ENCODE data around the gene LAMTOR2.
"Not testable (repeated sequence)": the region's sequence is repeated elsewhere in the genome, so short reads cannot be mapped to it uniquely, and the experiment has no call there.

LAMTOR2 gene

DNA sequence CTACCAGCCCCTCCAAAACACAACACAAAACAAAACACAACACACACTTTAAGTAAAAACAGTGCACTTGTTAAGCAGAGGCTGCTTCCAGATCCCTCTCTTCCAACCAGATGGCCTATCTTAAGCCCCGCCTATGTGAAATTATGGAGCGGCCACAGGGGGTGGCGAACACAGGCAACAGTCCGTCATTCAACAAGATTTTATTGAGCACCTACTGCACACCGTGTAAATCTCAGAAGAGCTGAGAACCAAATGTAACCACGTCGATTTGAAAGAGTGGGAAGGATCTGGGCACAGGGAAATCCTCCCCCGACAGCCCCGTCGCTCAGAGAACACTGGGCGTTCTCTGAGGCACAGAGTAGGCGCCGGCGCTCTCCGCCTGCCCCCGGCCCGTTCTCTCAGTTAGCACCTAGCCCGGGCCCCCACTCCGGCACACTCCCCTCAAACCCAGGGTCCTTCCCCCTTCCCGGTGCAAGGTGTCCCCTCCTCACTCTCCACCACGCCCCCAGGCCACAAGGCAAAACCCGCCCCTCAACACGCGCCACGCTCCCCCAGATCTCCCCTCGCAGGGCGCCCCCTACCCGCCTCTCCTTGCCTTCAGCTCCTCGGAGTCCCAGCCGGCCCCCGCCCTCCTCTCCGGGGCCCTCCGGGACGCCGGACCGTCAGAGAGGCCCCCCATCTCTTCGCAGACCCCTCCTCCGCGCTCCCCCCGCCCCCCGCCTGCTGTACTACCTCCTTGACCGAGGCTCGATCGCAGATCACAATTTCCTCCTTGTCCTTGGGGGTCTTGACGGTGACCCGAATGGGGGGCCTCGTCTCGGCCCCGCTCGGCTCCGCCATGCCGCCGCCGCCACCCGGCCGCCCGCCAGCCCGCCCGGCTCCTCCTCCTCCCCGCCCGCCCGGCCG lies 1.5 kb upstream of the LAMTOR2 start:
- no peak for FAIRE-seq

DNA sequence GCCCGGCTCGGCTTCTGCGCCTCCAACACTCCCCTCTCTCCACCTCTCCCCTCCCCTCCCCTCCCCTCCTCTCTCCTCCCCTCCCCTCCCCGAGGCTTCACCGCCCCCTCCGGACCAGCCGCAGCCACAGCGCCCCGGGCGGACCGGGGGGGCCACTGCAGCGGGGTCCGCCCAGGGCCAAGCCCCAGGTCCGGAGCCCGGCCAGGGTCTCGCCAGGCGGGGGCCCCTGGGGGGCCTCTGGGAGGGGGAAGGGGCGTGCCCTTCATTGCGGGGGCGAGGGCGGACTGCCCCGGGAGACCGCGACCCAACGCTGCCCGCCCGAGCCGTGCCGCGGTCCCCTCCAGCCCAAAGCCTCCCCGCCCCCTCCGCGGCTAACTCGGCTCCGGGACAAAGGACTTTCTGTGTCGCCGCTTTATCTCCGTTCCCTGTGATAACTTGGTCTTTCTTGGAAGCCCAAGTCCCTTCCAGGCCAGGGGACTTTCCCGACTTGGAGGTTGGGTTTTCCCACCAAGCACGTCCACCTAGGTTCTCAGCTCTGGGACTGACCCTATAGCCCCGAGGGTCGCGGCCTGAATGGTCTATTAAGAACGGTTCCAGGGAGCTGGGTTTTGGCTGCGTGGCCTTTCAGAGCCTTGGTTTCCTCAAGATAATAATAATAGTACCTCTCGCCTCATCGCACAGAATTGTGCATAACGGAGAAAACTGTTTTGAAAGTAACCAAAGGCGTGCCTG lies 648 bp upstream of the LAMTOR2 start, which contains the start of gene UBQLN4:
Gene UBQLN4, minus strand, starts transcription at position 31 of the 732 bp plus-strand sequence. CDS start 97 bp downstream, outside the sequence.
- FAIRE-seq = no peak

DNA sequence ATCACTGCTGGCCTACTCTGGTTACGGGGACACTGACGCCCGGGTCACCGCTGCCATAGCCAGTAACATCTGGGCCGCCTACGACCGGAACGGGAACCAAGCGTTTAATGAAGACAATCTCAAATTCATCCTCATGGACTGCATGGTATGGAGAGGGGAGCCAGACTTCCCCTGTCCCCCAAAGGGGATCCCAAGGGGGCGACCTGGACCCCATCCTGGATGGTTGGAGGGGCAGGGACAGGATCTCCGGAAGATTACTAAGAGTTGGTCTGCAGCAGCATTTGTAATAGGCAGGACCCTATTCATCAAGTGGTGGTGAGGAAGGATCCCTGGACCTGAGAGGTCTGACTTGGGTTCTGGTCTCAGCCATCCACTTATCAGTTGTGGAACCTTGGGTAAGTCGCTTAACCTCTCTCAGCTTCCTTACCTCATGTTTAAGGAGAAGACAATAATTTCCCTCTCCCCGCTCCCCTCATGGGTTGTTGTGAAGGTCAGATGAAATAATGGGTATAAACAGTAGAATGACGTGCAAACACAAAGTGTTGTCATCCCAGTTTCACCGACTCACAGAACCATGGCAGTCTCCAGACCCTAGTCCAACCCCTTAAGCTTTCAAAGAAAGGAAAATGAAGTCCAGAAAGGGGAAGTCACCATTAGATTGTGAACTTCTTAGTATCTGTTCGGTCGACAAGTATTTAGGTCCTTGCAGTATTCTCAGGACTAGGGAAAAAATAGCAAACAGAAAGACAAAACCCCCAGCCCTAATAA lies 883 bp downstream of the LAMTOR2 start:
- FAIRE-seq = no peak

DNA sequence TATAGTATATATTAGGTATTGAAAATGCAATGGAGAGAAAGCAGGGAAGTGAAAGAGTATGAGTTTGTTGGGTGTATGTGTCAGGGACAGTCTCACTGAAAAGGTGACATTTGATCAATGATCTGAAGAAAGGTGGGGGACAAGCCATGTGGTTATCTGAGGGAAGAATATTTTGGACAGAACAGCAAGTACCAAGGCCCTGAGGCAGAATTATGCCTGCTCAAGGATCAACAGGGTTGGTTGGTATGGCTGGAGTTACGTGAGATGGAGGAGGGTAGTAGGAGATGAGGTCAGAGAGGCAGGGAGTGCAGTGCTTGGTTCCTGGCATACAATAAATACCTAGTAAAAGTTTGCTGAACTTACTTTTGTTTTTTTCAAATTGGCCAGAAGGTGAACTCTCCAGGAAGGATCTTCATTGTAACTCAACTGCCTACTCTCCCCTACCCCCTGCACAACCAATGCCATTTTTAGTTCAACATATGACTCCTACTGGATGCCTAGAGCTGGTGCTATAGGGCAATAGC lies 1.8 kb downstream of the LAMTOR2 start:
- no peak for FAIRE-seq

DNA sequence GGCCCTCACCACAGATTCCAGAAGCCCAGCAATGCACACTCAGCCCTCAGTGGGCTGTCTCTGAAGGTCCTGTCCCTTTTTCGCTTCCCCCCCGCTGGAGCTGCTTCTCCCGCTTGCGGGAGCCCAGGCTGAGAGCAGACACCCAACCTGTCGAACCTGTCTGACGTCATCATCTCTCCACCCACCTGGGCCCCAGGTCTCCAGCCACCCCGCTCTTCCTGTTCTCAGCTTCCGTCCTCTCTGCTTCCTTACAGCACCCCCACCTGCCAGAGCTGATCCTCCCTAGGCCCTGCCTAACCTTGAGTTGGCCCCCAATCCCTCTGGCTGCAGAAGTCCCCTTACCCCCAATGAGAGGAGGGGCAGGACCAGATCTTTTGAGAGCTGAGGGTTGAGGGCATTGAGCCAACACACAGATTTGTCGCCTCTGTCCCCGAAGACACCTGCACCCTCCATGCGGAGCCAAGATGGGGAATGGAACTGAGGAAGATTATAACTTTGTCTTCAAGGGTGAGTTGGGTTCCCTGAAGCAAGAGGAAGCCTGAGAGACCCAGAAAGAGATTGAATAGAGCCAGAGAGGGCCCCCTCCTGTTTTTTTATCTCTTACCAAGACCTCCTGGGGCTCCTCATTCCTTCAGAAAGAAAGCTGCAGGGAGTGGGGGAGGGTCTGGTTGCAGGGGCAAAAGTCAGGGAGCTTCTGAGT lies 6.5 kb downstream of the LAMTOR2 start, which contains the start of gene RAB25:
Gene RAB25, plus strand, starts transcription at position 224 of the 700 bp plus-strand sequence. Its CDS starts 241 bp downstream, at position 465.
- no peak for FAIRE-seq

DNA sequence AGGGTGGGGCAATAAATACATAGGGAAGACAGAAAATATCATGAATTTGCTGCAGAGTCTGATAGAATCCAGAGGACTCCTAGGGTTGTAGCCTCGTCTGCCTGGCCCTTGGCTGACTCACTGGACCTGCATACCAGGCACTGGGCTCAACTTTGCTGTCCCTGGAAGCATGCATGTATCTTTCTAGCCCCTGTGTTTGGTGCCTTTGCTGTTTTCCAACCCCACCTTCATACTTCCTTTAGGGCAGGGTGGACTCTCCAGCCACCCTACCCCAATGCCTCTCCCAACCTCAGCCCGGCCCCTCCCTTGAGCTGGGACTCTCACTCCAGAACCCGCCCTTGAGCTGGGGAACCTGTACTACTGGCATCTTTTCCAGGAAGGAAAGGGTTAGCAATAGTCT lies 7.6 kb downstream of the LAMTOR2 start:
- no peak for FAIRE-seq

DNA sequence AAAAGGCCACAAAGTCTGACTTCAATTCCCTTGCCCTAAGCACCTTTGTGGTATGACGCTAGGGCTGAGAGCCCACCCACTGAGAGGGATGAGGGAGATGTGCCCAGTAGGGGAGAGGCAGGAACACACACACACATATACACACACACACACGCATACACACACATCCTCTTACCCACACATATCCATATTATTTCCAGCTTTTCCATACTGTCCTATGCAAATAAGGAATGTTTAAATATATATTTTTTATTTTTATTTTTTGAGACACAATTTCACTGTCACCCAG lies 9.4 kb downstream of the LAMTOR2 start:
- FAIRE-seq = no peak

DNA sequence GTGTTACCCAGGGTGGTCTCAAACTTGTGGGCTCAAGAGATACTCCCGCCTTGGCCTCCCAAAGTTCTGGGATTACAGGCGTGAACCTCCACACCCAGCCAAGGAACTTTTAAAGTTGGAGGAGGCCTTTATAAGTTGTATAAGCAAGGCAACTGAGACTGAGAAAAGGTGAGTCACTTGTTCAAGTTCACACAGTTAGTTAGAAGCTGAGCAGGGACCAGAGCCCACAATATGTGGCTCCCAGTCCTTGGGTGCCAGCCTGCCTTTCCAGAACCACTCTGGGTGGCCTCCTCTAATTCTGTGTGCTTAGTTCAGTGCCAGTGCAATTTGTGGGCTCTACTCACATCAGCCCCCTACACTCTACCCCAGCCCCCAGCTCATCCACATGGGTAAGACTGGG lies 10.0 kb downstream of the LAMTOR2 start:
- FAIRE-seq = no peak

DNA sequence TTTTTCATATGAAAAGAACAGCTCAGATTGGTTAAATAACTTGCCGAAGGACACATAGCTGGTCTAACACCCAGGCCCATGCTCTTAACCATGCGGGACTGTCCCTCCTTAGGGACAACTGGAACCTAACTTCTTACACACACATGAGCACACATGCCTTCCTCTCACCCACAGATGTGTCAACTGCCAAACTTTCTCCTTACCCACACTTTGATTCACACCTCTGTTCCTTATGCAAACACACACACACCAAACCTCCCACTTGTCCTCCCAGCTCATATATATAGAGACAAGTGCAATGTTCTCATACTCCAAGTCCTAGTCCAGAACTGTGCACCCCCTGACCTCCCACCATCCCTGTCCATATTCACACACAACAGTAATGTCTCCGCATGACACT lies 10.6 kb downstream of the LAMTOR2 start:
- no peak for FAIRE-seq

DNA sequence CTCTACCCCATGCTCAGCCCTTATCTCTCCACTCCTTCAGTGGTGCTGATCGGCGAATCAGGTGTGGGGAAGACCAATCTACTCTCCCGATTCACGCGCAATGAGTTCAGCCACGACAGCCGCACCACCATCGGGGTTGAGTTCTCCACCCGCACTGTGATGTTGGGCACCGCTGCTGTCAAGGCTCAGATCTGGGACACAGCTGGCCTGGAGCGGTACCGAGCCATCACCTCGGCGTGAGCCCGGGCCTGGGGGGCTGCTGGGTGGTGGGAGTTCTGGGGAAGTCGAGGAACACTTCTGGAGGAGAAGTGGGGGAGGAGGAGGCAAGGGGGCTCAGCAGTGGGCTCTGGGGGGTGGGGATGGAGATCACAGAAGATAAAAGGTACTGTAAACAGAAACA lies 11.3 kb downstream of the LAMTOR2 start:
- FAIRE-seq = no peak

DNA sequence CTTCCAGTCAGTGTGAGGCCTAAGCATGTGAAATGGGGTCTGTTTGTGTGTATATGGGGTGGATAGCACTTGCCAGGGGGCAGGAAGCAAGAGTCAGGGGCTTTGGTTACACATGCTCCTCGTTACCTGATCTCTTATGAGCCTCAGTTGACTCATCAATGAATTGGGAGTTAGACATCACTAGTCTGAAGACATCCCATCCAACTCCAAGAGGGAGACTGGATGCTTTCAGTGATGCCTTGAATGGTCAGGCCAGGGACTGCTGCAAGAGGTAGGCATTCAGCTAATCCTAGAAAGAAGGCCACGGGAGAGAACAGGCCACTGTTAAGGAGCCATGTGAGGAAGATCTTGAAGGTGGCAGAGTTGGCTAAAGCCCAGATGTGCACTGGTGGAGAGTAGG lies 12.7 kb downstream of the LAMTOR2 start:
- no peak for FAIRE-seq

DNA sequence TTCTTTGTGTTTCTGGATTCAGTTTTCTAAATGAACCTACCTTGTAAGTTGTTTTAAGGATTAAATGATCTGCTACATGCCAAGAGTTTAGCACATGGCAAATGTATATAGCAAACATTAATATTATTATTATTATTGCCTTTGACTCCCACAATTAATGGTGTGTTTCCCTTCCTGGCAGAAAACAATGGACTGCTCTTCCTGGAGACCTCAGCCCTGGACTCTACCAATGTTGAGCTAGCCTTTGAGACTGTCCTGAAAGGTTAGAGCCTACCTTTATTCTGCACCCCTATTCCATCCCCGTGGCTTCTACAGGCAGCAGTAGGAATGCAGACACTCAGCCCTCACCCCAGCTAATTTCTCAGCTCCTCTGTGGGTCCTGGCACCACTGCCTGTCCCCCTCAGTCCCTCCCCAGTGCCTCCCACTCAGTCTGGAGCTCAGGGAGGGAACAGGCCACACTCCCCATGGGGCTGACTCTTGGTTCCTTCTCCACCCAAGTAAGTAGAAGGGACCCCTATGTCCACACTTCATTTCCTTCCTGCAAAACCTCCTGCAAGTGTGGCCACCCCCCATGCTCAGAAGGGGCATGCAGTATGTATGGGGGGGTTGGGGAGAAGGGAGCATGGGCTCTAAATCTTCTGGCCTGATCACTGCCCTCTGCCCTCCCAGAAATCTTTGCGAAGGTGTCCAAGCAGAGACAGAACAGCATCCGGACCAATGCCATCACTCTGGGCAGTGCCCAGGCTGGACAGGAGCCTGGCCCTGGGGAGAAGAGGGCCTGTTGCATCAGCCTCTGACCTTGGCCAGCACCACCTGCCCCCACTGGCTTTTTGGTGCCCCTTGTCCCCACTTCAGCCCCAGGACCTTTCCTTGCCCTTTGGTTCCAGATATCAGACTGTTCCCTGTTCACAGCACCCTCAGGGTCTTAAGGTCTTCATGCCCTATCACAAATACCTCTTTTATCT lies 15.2 kb downstream of the LAMTOR2 start:
- no peak for FAIRE-seq

DNA sequence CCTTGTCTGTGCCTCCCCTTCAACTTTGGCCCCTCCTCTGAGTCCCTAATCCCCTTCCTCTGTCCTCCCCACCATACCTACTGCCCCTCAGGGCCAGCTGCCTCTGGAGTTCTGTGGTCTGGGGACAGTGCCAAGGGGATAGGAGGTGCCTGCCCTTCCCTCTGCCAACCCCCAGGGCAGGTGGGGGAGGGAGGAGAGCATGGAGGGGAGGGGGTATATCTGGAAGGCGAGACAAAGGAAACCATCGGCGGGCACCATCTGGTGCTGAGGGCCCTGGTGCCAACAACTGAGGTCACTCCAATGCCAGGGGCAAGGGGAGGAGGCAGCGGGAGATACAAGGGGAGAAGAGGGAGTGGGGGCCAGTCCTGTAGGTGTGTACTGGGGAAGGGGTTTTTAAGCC lies 16.0 kb downstream of the LAMTOR2 start:
- no peak for FAIRE-seq

DNA sequence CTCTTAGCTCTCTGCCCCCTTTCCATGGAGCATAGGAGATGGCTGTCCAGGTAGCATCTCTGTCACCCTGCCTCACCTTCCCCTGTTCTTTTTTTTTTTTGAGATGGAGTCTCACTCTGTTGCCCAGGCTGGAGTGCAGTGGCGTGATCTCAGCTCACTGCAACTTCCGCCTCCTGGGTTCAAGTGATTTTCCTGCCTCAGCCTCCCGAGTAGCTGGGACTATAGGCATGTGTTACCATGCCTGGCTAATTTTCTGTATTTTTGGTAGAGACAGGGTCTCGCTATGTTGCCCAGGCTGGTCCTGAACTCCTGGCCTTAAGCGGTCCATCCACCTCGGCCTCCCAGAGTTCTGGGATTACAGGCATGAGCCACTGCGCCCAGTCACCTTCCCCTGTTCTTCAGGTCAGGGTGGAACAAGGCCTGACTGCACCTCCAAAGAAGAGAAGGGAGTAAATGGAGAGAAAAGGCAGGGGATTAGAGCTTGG lies 16.8 kb downstream of the LAMTOR2 start:
- FAIRE-seq = not testable (repeated sequence)

DNA sequence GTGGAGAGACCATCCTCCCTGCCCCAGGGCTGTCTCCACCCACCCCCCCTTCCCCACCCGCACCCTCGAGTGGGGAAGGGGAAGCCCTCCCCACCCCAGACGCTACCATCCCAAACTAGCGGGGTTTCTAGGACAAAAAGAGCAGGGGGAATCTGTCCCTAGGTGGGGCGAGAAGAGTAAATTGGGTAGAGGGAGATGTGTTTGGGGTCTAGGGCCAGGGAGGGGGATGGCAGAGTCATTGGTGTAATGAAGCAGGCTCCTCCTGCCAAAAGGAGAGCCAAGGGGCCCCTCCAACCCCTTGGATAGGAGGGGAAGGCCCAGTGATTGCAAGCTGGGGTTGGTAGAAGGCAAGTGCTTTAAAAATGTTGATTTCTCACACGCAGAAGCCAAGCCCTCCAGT lies 17.7 kb downstream of the LAMTOR2 start:
- no peak for FAIRE-seq

DNA sequence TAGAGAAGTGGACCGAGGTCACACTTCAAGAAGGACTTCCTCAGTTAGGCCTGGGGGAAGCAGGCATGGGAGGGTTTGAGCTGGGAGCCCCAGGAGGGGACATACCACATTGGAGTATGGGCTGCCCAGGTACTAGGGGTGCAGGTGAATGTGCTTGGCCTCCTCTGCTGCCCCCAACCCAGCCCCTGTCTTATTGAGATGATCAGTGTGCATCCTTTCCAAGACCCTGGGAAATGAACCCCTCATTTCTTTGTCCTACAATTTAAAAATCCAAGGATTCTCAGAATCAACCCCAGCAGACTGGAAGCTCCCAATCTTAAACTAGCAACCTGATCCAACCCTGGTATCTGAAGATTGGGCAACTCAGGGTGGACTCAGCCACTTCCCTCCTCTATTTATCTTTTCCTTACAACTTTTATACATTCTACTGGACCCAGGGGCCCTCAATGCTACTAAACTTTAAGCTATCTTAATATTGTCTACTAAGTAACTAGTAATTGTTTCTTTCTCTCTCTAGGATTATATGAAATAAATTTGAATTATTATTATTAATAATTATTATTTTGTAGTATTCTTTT lies 18.6 kb downstream of the LAMTOR2 start:
- FAIRE-seq = peak; percentile 80

DNA sequence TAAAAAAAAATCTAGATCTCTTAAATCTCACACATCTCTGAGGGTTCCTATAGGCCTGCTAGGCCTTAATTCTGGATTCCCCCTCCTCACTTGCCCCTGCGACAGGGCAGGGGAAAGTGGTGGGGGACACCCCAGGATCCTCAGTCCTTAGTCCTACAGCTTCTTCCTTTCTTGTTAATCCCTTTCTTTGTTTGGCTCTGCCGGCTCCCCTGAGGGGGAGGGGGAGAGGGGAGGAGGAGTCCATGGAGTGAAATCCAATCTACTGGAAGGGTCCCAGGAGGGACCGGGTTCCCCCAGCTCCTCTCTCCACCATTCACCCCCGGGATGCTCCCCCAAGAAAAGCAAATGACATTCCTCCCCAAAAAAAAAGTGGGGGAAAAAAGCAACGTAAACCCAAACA lies 19.2 kb downstream of the LAMTOR2 start:
- FAIRE-seq = no peak

DNA sequence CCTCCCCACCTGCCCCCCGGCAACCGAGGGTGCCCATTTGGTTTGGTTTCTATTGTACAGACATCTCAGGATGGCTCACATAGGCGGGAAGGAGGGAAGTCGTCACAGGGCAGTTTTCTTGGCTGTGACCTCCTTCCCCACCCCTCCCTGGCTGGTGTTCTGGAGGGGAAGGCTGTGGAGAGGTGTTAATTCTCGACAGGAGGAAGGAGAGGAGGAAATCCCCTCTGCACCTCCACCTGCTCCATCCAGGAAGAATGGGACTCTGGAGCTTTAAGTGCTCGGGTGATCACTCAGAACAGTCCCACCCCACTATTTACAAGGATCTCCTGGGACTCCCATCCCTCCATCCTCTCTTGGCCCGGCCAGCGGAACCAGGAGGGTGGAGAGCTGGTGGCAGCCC lies 20.1 kb downstream of the LAMTOR2 start:
- no peak for FAIRE-seq

DNA sequence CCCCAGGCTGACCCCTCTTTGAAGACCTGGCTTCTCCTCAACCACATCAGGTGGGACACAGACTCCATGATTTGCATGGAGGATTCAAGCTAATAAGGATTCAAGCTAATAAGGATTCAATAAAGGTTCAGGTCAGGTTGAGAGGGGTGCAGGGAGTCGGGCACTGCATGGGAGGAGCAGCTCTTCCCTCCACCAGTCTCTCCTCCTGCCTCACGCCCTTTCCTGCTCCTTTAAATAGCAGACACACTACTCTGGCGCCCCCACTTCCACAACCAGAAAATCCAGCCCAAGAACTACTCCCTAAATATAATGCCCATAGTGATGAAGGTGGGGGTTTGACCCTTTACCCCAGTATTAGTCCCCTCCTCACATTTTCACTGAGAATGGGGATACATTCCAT lies 20.6 kb downstream of the LAMTOR2 start:
- no peak for FAIRE-seq

DNA sequence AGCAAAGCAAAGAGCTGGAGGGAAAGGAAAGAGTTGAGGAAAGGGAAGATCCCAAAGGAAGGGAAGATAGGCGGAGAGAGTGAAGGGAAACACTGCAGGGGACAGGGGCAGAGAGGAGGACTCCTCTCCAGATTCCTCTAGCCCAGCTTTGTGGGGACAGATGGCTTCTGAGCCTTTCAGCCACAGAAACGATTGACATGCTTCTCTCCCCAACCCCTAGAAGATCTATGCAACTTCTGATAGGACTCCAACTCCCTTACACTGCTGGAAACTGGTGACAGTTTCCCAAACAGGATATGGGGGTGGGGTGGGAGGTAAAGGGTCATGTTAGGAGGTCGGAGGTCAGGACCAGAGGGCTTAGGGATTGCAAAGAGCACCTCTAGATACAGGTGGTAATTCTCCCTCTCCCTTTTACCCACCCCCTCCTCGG lies 21.2 kb downstream of the LAMTOR2 start:
- no peak for FAIRE-seq
